Loucy (cell line): ENCODE measurements around the gene GHDC.

ENCODE experiments used
- H2AFZ ChIP-seq: fragments of 200-600 bp; sonication (generic); 2 replicates; pipeline ENCODE4 v1.6.0; 2016; ENCODE audit warnings: antibody characterized with exemption, mild to moderate bottlenecking, low read length, moderate library complexity
- H3F3A ChIP-seq: fragments of 200-600 bp; 2 replicates; pipeline ENCODE4 v1.6.0; 2016; ENCODE audit warnings: antibody characterized with exemption, low read depth, mild to moderate bottlenecking
- H3K27me3 ChIP-seq: fragments of 200-600 bp; sonication (generic); 2 replicates; pipeline ENCODE4 v1.6.1; 2014; ENCODE audit warnings: low read length, mild to moderate bottlenecking; ENCODE audit not compliant: insufficient read depth, poor library complexity, severe bottlenecking
- H3K36me3 ChIP-seq: fragments of 200-600 bp; sonication (generic); 2 replicates; pipeline ENCODE4 v1.6.1; 2016; ENCODE audit warnings: low read length; ENCODE audit not compliant: insufficient read depth
- H3K4me1 ChIP-seq: fragments of 200-600 bp; sonication (generic); 2 replicates; pipeline ENCODE4 v1.5.1; 2014; ENCODE audit warnings: low read length, mild to moderate bottlenecking; ENCODE audit not compliant: insufficient read depth, poor library complexity, severe bottlenecking
- H3K4me2 ChIP-seq: fragments of 200-600 bp; sonication (generic); 2 replicates; pipeline ENCODE4 v1.6.0; 2014; ENCODE audit warnings: antibody characterized with exemption, low read length, low read depth, mild to moderate bottlenecking; ENCODE audit not compliant: poor library complexity, severe bottlenecking
- H3K4me3 ChIP-seq: fragments of 200-600 bp; sonication (generic); 2 replicates; pipeline ENCODE4 v1.5.1; 2014; ENCODE audit warnings: low read length, mild to moderate bottlenecking, mixed read lengths; ENCODE audit not compliant: poor library complexity, severe bottlenecking
- H3K79me2 ChIP-seq: fragments of 200-600 bp; sonication (generic); 2 replicates; pipeline ENCODE4 v1.6.1; 2014; ENCODE audit warnings: low read length; ENCODE audit not compliant: insufficient read depth
- H3K9ac ChIP-seq: fragments of 200-600 bp; sonication (generic); 2 replicates; pipeline ENCODE4 v1.6.0; 2014; ENCODE audit warnings: mild to moderate bottlenecking, low read depth, low read length, moderate library complexity; ENCODE audit not compliant: poor library complexity, severe bottlenecking
- H3K9me2 ChIP-seq: fragments of 200-600 bp; sonication (generic); replicated peaks from 2 replicates; pipeline ENCODE4 v1.6.1; 2016; ENCODE audit warnings: low read depth, low read length, mixed read lengths
- H3K9me3 ChIP-seq: fragments of 200-600 bp; sonication (generic); 2 replicates; pipeline ENCODE4 v1.6.1; 2014; ENCODE audit warnings: mild to moderate bottlenecking, antibody characterized with exemption, low read length, low read depth; ENCODE audit not compliant: insufficient read depth
- H4K20me1 ChIP-seq: fragments of 200-600 bp; sonication (generic); 2 replicates; pipeline ENCODE4 v1.6.0; 2014; ENCODE audit warnings: antibody characterized with exemption, low read length, mild to moderate bottlenecking; ENCODE audit not compliant: insufficient read depth, poor library complexity, severe bottlenecking
- EZH2phosphoT487 ChIP-seq: fragments of 200-600 bp; IDR thresholded peaks from 2 replicates; pipeline ENCODE4 v1.6.1; 2018; ENCODE audit warnings: antibody characterized with exemption, mild to moderate bottlenecking, moderate library complexity, borderline replicate concordance
- TF ChIP-seq, protein P1 (sequence below): fragments of 200-600 bp; sonication (generic); conservative IDR thresholded peaks from 2 replicates; pipeline ENCODE4 v1.5.1; 2014; ENCODE audit warnings: mild to moderate bottlenecking, antibody characterized with exemption, low read length

The GHDC gene

GRCh38 chr17:42178817-42179216, 15.5 kb downstream of the GHDC start:
- Histone ChIP-seq H3K9me3 (no peaks in the 10 kb centered on the region), H3K4me1 (peaks cover 8% of the 10 kb centered on the region), H3K4me2 (no peak overlapping the region), H3K9me2 (no peaks in the 10 kb centered on the region), H3K79me2 (no peaks in the 10 kb centered on the region; the same call in 1 of the 2 replicates), H3K27me3 (no peaks in the 10 kb centered on the region), H4K20me1 (no peaks in the 10 kb centered on the region), H3K36me3 (no peaks in the 10 kb centered on the region), H3K9ac (no peak overlapping the region), H3K4me3 (no peak overlapping the region), H3F3A (no peaks in the 10 kb centered on the region), H2AFZ (no peak overlapping the region)
- TF ChIP-seq, protein P1, sequence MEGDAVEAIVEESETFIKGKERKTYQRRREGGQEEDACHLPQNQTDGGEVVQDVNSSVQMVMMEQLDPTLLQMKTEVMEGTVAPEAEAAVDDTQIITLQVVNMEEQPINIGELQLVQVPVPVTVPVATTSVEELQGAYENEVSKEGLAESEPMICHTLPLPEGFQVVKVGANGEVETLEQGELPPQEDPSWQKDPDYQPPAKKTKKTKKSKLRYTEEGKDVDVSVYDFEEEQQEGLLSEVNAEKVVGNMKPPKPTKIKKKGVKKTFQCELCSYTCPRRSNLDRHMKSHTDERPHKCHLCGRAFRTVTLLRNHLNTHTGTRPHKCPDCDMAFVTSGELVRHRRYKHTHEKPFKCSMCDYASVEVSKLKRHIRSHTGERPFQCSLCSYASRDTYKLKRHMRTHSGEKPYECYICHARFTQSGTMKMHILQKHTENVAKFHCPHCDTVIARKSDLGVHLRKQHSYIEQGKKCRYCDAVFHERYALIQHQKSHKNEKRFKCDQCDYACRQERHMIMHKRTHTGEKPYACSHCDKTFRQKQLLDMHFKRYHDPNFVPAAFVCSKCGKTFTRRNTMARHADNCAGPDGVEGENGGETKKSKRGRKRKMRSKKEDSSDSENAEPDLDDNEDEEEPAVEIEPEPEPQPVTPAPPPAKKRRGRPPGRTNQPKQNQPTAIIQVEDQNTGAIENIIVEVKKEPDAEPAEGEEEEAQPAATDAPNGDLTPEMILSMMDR = no peak
- no peak for TF ChIP-seq EZH2phosphoT487

DNA sequence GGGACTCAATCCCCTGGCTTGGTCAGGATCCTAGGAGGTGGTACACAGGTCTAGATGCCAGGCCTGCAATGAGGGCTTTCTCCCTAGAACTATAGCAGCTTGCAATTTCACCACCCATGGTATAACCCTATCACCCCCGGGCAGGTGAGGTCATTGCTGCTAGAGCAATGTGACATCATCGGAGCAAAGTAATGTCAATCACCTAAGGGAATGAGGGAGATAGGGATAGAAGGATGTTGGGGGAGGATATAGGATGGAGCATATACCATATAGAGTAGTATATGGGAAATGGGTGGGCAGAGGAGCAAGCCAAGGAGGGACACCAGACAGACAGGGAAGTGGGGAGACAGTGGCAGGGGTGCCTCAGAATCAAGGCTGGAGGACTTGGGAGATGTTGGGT, 16.6 kb downstream of the GHDC start:
- Histone ChIP-seq H3K36me3 (no peaks in the 10 kb centered on the region), H3K4me2 (no peak overlapping the region), H4K20me1 (no peaks in the 10 kb centered on the region), H3K4me3 (no peak overlapping the region), H3K9me3 (no peaks in the 10 kb centered on the region), H2AFZ (no peak overlapping the region), H3K79me2 (no peaks in the 10 kb centered on the region), H3K27me3 (no peaks in the 10 kb centered on the region), H3K9ac (no peak overlapping the region), H3F3A (no peaks in the 10 kb centered on the region), H3K9me2 (no peaks in the 10 kb centered on the region), H3K4me1 (peaks cover 2% of the 10 kb centered on the region)
- no peak for TF ChIP-seq EZH2phosphoT487
- TF ChIP-seq, protein P1 = no peak

DNA sequence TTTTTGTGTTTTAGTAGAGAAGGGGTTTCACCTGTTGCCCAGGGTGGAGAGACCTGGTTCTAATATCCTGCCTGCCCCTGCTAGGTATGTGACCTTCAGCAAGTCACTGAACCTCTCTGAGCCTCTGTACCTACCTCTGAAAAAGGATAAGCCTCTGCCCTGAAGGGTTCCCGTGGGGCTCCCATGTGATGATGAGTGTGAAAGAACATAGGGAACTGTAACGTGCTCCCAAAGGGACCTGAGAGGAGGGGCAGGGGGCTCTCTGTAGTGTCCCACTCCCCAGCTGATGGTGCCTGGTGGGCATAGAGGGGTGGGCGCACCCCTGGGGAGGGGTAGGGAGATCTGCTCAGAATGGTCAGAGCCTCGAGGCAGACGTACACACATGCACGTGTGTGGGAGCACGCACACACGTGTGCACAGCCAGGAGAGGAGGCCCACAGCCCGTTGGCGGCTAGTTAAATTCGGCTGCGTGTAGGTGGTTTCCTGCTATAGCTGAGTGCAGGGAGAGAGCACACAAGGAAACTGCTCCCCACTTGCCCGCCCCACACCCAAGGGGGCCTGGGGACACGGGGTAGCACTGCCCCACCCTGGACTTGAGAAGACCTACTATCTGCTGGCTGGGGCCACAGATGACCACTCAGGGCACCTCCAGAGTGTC, 20.0 kb downstream of the GHDC start:
- Histone ChIP-seq H3K27me3 (no peaks in the 10 kb centered on the region), H4K20me1 (no peaks in the 10 kb centered on the region), H2AFZ (no peak overlapping the region), H3K4me2 (no peak overlapping the region), H3K4me3 (no peak overlapping the region), H3K36me3 (no peaks in the 10 kb centered on the region), H3K9me3 (no peaks in the 10 kb centered on the region), H3F3A (no peaks in the 10 kb centered on the region), H3K9me2 (no peaks in the 10 kb centered on the region), H3K9ac (no peak overlapping the region), H3K4me1 (no peaks in the 10 kb centered on the region), H3K79me2 (no peaks in the 10 kb centered on the region)
- TF ChIP-seq, protein P1 = no peak
- no peak for TF ChIP-seq EZH2phosphoT487
